Liver (tissue), 9 donors: ENCODE results near the gene IL1A. TPM values are rescaled to one million over a fixed set of nuclear protein-coding genes. Genes with fewer than 3 reads are reported as not detected.

Source experiments
- DNase-seq: peaks from one replicate; pipeline ENCODE4 v3.0.0-alpha.2; 2017; ENCODE audit warnings: low spot score
- H3K27ac ChIP-seq, 2 donors: one replicate each; pipeline ENCODE4 v1.7.0; 2013; ENCODE audit warnings: inconsistent platforms in 2 of 2, low read length in 2 of 2, control low read depth in 1 of 2, low read depth in 1 of 2, mild to moderate bottlenecking in 1 of 2
- H3K27me3 ChIP-seq, 4 donors: one replicate each; pipeline versions ENCODE4 v1.6.1 to v1.7.0; 2013; ENCODE audit warnings: low read length in 3 of 4, inconsistent platforms in 1 of 4, mild to moderate bottlenecking in 1 of 4, moderate library complexity in 1 of 4; ENCODE audit not compliant: control insufficient read depth in 4 of 4, insufficient read depth in 4 of 4
- H3K36me3 ChIP-seq, 4 donors: one replicate each; pipeline versions ENCODE4 v1.6.1 to v1.7.0; 2013; ENCODE audit warnings: low read length in 3 of 4, mild to moderate bottlenecking in 3 of 4, low read depth in 1 of 4, moderate library complexity in 1 of 4; ENCODE audit not compliant: control insufficient read depth in 4 of 4, insufficient read depth in 3 of 4
- H3K4me1 ChIP-seq, 4 donors: one replicate each; pipeline versions ENCODE4 v1.6.1 to v1.7.0; 2013; ENCODE audit warnings: low read length in 3 of 4, mild to moderate bottlenecking in 3 of 4, moderate library complexity in 1 of 4; ENCODE audit not compliant: control insufficient read depth in 4 of 4, insufficient read depth in 4 of 4
- H3K4me3 ChIP-seq, 3 donors: one replicate each; pipeline versions ENCODE4 v1.6.1 to v1.7.0; 2013; ENCODE audit warnings: low read length in 3 of 3, control low read depth in 1 of 3, low read depth in 1 of 3, mild to moderate bottlenecking in 1 of 3
- H3K9ac ChIP-seq, 2 donors: one replicate each; pipeline ENCODE4 v1.7.0; 2013; ENCODE audit warnings: low read length in 2 of 2, mild to moderate bottlenecking in 2 of 2, moderate library complexity in 2 of 2, control low read depth in 1 of 2, low read depth in 1 of 2
- H3K9me3 ChIP-seq, 4 donors: one replicate each; pipeline versions ENCODE4 v1.6.1 to v1.7.0; 2013; ENCODE audit warnings: low read length in 3 of 4; ENCODE audit not compliant: control insufficient read depth in 4 of 4
- CTCF ChIP-seq: fragments of 150-350 bp; IDR thresholded peaks from 2 replicates; pipeline ENCODE4 v1.5.1; 2017; ENCODE audit warnings: improper control_type of control experiment, low read depth, low read length; ENCODE audit not compliant: missing input control
- EGR1 ChIP-seq, 2 donors: IDR thresholded peaks; 2 replicates each; pipeline ENCODE4 v1.6.1; 2016 to 2018; ENCODE audit warnings: antibody characterized with exemption in 2 of 2, low read depth in 2 of 2
- FOXA1 ChIP-seq: IDR thresholded peaks from 2 replicates; pipeline ENCODE4 v1.6.1; 2016; ENCODE audit warnings: antibody characterized with exemption
- FOXA2 ChIP-seq: IDR thresholded peaks from 2 replicates; pipeline ENCODE4 v1.6.1; 2016; ENCODE audit warnings: antibody characterized with exemption
- GABPA ChIP-seq, 2 donors: IDR thresholded peaks in 1 of 2; conservative IDR thresholded peaks in 1 of 2; 2 replicates each; pipeline ENCODE4 v1.6.1; 2016; ENCODE audit warnings: antibody characterized with exemption in 2 of 2, mild to moderate bottlenecking in 1 of 2, moderate library complexity in 1 of 2
- HNF4A ChIP-seq, 2 donors: conservative IDR thresholded peaks; 2 replicates each; pipeline ENCODE4 v1.6.1; 2016; ENCODE audit warnings: antibody characterized with exemption in 2 of 2, mild to moderate bottlenecking in 2 of 2
- HNF4G ChIP-seq: IDR thresholded peaks from 2 replicates; pipeline ENCODE4 v1.6.1; 2016; ENCODE audit warnings: antibody characterized with exemption
- JUND ChIP-seq, 2 donors: IDR thresholded peaks; 2 replicates each; pipeline ENCODE4 v1.6.1; 2016; ENCODE audit warnings: antibody characterized with exemption in 2 of 2
- MAX ChIP-seq: IDR thresholded peaks from 2 replicates; pipeline ENCODE4 v1.6.1; 2016; ENCODE audit warnings: antibody characterized with exemption
- RAD21 ChIP-seq, 2 donors: IDR thresholded peaks; 2 replicates each; pipeline ENCODE4 v1.6.1; 2016; ENCODE audit warnings: antibody characterized with exemption in 2 of 2, mild to moderate bottlenecking in 2 of 2
- RXRA ChIP-seq, 2 donors: IDR thresholded peaks; 2 replicates each; pipeline ENCODE4 v1.6.1; 2017 to 2018; ENCODE audit warnings: antibody characterized with exemption in 2 of 2, mild to moderate bottlenecking in 1 of 2
- SP1 ChIP-seq: IDR thresholded peaks from 2 replicates; pipeline ENCODE4 v1.6.1; 2018; ENCODE audit warnings: antibody characterized with exemption, mild to moderate bottlenecking
- TAF1 ChIP-seq: conservative IDR thresholded peaks from 2 replicates; pipeline ENCODE4 v1.6.1; 2016; ENCODE audit warnings: antibody characterized with exemption, mild to moderate bottlenecking
- YY1 ChIP-seq: IDR thresholded peaks from 2 replicates; pipeline ENCODE4 v1.6.1; 2016; ENCODE audit warnings: antibody characterized with exemption, mild to moderate bottlenecking
- ZBTB33 ChIP-seq: IDR thresholded peaks from 2 replicates; pipeline ENCODE4 v1.6.1; 2016; ENCODE audit warnings: antibody characterized with exemption
- WGBS: extraction: QIAGEN DNeasy Blood & Tissue Kit; methylation state at CpG from one replicate; pipeline ENCODE4 v1.1.7; 2013; 5-methylcytosine and 5-hydroxymethylcytosine counted together
- polyA plus RNA-seq, 2 donors: library from polyadenylated mRNA; stranded (reverse) in 1 of 2; unstranded in 1 of 2; fragments of 200-250 nt in 1 of 2; fragments of >200 nt in 1 of 2; fragmentation: Nextera tagmentation in 1 of 2; extraction: Ambion mirVana in 1 of 2; gene quantifications; one replicate each; pipeline versions ENCODE4 v1.2.1 to v1.2.3, GENCODE V29; 2013 to 2015
- total RNA-seq, 2 donors: library from RNA; depleted of rRNA; stranded (reverse); fragments of >200 nt; gene quantifications; one replicate each; pipeline ENCODE4 v1.2.3, GENCODE V29; 2014
- TF ChIP-seq, protein P1 (sequence below): IDR thresholded peaks from 2 replicates; pipeline ENCODE4 v1.6.1; 2016; ENCODE audit warnings: antibody characterized with exemption
- donor health status: healthy.
- donor health status: healthy.
- donor health status: healthy.
- donor health status: healthy.
- donor health status: healthy.

The IL1A gene
- total and polyA plus RNA-seq, 4 donors: 0.05 TPM; not detected in 3

DNA sequence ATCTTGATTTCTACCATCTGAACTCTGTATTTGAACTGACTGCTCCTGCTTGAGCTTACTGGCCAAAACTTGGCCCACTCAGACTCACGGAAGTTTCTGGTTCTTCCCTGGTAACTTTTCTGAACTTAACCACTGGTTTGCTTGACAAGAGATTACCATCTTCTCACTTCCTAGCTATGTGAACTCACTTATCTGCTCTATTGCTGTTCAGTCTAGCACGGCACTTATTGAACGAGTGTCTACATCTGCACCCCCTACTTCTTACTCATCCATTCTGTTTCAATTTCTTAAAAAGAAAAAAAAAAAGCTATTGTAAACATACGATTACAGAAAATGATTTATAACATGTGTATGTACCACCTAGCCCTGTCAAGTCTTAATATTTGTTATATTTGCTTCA, 28.8 kb downstream of the IL1A start:
- H3K27ac ChIP-seq: no peak overlapping the region
- WGBS: 88% methylated on average over 4 of the region's 4 CpGs

GRCh38 chr2:112754564-112754963, 29.7 kb downstream of the IL1A start:
- no peaks in the 10 kb centered on the region for H3K36me3 ChIP-seq
- no peaks in the 10 kb centered on the region for H3K9me3 ChIP-seq
- H3K27me3 ChIP-seq: no peaks in the 10 kb centered on the region
- no peak for DNase-seq
- 100% methylated on average over 1 of the region's 1 CpG for WGBS
- H3K27ac ChIP-seq: peak overlapping the region in 1 of 2 donors; percentile 7
- H3K4me3 ChIP-seq: no peak overlapping the region
- peaks cover 4 to 37% (median 19%) of the 10 kb centered on the region in 4 donors for H3K4me1 ChIP-seq
- peak overlapping the region in 1 of 2 donors; percentile 5 for H3K9ac ChIP-seq
- TF ChIP-seq SP1 (no peak), HNF4A (conservative IDR thresholded peaks at IDR 0.05) (no peak), MAX (no peak), CTCF (no peak), TAF1 (no peak), FOXA1 (no peak), JUND (IDR thresholded peaks at IDR 0.05) (no peak), ZBTB33 (no peak)
- TF ChIP-seq, protein P1, sequence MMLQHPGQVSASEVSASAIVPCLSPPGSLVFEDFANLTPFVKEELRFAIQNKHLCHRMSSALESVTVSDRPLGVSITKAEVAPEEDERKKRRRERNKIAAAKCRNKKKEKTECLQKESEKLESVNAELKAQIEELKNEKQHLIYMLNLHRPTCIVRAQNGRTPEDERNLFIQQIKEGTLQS: no peak

More for the DNA sequence above, 28.8 kb downstream of the IL1A start:
- Histone ChIP-seq H3K4me3 (no peak overlapping the region), H3K9me3 (no peaks in the 10 kb centered on the region), H3K9ac (no peak overlapping the region), H3K4me1 (peaks cover 4 to 30% (median 16%) of the 10 kb centered on the region in 4 donors), H3K36me3 (no peaks in the 10 kb centered on the region), H3K27me3 (no peaks in the 10 kb centered on the region)
- no peak for DNase-seq
- TF ChIP-seq CTCF (no peak), FOXA2 (no peak), HNF4G (no peak), ZBTB33 (no peak), TAF1 (no peak), MAX (no peak), GABPA (IDR thresholded peaks at IDR 0.05 in 1 of 2, conservative IDR thresholded peaks at IDR 0.05 in 1 of 2) (no peak), HNF4A (conservative IDR thresholded peaks at IDR 0.05) (no peak), JUND (IDR thresholded peaks at IDR 0.05) (no peak), EGR1 (IDR thresholded peaks at IDR 0.05; ENCODE audit: low read depth in 2 of 2) (no peak), FOXA1 (no peak), RAD21 (IDR thresholded peaks at IDR 0.05) (no peak), YY1 (no peak), RXRA (IDR thresholded peaks at IDR 0.05) (no peak)
- TF ChIP-seq, protein P1: no peak
